Spinal cord (tissue), 10 donors: ENCODE results near the gene PLXNA2. TPM values are rescaled to one million over a fixed set of nuclear protein-coding genes. Genes with fewer than 3 reads are reported as not detected.

Experiments
- DNase-seq, 6 donors: peaks; one replicate each; pipeline versions ENCODE4 v3.0.0 to v3.0.0-alpha.2; 2013 to 2015; ENCODE audit warnings: low spot score in 6 of 6, low read depth in 4 of 6
- H3K27ac ChIP-seq: one replicate; pipeline ENCODE4 v1.5.1; 2013; ENCODE audit warnings: low read depth, low read length, control low read depth
- H3K27me3 ChIP-seq: one replicate; pipeline ENCODE4 v1.6.1; 2013; ENCODE audit warnings: low read length; ENCODE audit not compliant: control insufficient read depth, insufficient read depth
- H3K36me3 ChIP-seq: one replicate; pipeline ENCODE4 v1.6.1; 2013; ENCODE audit warnings: low read length; ENCODE audit not compliant: control insufficient read depth, insufficient read depth
- H3K4me1 ChIP-seq: one replicate; pipeline ENCODE4 v1.6.1; 2013; ENCODE audit warnings: low read length; ENCODE audit not compliant: control insufficient read depth, insufficient read depth
- H3K4me3 ChIP-seq: one replicate; pipeline ENCODE4 v1.5.1; 2013; ENCODE audit warnings: low read depth, low read length, control low read depth
- H3K9me3 ChIP-seq: one replicate; pipeline ENCODE4 v1.6.1; 2013; ENCODE audit warnings: low read length; ENCODE audit not compliant: control insufficient read depth, insufficient read depth
- WGBS: methylation state at CpG from one replicate; pipeline ENCODE4 v1.1.5; 2013; ENCODE audit warnings: missing lambda C conversion rate; ENCODE audit not compliant: insufficient coverage; 5-methylcytosine and 5-hydroxymethylcytosine counted together
- polyA plus RNA-seq, 2 donors: library from polyadenylated mRNA; unstranded; fragments of 120-200 nt; gene quantifications; one replicate each; pipeline ENCODE4 v1.2.1, GENCODE V29; 2013; ENCODE audit not compliant: insufficient read length in 2 of 2
- total RNA-seq, 2 donors: library from RNA; depleted of rRNA in 1 of 2; stranded (reverse); fragments of 120-200 nt in 1 of 2; fragments of >200 nt in 1 of 2; gene quantifications; one replicate each; pipeline versions ENCODE4 v1.2.3 to v1.2.4, GENCODE V29; 2013 to 2014
- donor health status: healthy.

Gene PLXNA2
- total and polyA plus RNA-seq, 4 donors = 22.0 to 52.8 (median 39.7) TPM

DNA sequence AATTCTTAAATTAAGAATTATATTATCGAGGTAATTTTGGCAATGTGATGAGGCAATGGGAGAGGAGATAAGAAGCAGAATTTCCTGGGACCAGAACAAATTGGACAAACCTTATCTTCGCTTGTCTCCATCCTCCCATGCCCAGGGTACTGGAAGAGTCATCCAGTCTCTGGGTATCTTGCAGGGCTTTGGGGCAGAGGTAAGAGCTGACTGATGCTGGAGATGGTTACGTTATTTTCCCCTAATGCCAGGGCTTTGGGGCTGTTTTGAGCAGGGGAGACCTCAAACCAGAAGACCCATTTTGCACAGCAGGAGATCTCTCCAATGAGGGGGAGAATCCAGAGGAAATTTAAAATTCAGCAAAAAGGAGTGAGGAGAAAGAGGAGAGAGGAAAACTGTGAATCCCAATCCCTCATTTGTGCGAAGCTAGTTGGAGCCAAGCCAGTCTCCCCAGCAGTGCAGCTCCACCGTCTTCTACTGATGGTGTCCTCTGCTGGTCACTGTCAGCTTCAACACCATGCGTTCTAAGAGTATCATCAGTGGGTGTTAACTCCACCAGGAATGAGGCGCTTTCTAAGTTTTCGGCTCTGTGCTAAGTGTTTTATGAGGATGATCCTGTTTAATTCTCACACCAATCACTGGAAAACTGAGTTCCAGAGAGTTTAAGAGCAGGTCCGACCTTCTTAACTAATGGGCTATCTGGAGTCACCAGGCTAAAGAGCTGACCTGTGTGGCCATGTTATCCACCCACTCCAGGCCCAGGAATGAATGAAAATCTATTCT lies 246.5 kb downstream of the PLXNA2 start:
- Histone ChIP-seq H3K27me3 (no peaks in the 10 kb centered on the region), H3K4me3 (no peak overlapping the region), H3K9me3 (no peaks in the 10 kb centered on the region), H3K4me1 (no peaks in the 10 kb centered on the region), H3K36me3 (no peaks in the 10 kb centered on the region), H3K27ac (no peak overlapping the region)
- DNase-seq = peak in 5 of 6 donors; percentile 33 to 87 (median 46)
- WGBS = 45% methylated on average over 5 of the region's 9 CpGs

DNA sequence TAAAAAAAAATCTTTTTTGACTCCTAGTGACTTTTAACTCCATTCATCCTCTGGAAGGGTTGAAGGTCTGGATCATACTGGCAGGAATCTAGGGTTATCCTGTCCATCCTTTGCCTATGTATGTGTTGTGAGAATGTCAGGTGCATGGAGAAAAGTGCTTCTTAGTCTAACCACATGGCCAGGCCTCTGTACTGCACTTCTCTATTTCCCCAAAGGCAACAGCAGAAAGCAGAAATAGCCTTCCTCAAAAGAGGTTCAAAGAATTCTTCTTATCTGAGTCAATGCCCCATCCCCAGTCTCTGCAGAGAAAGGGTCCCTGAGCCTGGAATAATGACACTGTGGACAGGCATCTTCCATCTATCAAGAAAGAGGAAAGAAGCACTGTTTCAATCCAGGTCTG lies 247.5 kb downstream of the PLXNA2 start:
- H3K4me1 ChIP-seq = no peaks in the 10 kb centered on the region
- no peaks in the 10 kb centered on the region for H3K36me3 ChIP-seq
- no peaks in the 10 kb centered on the region for H3K27me3 ChIP-seq
- H3K9me3 ChIP-seq = no peaks in the 10 kb centered on the region
- no peak for DNase-seq
- no peak overlapping the region for H3K4me3 ChIP-seq
- no peak overlapping the region for H3K27ac ChIP-seq

DNA sequence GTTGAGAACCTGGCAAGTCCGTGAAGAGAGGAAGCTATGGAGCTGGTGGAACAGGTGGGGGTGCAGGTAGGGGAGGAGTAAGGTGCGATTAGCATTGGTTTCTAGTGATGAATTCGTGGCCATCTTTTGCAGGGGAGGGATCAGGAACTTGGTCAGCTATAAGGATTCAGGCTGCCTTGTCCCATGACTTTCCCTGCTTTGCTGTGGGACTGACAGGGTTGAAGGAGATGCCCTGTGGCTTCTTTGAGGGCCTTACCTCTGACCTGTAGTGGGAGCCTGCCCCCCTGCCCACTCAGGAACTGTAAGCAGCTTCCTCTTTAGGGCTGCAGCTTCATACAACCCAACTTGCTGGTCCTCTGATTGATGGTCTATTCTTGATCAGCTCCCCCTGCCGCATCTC lies 248.6 kb downstream of the PLXNA2 start:
- Histone ChIP-seq H3K36me3 (no peaks in the 10 kb centered on the region), H3K4me1 (peaks cover 3% of the 10 kb centered on the region), H3K4me3 (no peak overlapping the region), H3K27me3 (no peaks in the 10 kb centered on the region), H3K9me3 (no peaks in the 10 kb centered on the region), H3K27ac (no peak overlapping the region)
- 88% methylated on average over 3 of the region's 4 CpGs for WGBS
- DNase-seq = no peak

DNA sequence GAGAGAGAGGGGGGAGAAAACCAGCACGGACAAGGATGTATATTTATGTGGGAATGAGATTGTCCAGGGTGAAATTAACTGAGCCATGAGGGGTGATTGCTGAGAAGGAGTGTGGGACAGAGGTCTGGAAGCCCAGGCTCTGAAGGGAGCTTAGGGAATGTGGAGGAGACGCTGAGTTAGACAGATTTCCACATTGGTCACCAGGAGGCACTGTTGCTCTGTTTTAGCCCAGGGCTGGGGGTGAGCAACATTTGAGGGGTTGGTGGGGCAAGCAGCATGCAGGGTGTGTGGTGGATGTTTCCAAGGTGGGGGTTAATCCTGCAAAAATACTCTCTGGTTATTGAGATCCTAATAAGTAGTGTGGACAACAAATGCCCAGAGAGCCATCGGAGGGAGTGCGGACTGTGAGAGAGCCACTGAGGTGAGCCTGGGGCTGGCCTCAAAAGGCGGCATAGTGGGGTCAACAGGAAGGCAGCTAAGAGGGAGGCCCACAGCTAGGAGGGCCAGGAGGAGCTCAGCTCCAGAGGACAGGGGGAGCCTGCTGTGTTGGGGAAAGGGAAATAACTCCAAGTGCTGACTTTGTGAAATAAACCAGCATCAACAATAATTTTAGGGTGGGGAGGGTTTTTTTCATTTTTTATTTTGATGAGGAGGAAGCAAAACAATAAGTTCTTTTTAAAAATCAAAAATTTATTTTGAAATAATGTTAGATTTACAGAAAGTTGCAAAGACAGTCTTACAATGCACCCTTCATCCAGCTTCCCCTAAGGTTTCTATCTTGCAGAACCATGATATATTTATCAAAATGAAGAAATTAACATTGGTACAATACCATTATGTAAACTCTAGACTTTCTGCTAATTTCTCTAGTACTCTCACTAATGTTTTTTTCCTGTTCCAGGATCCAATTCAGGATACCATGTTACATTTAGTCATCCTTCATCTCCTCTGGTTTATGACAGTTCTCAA lies 250.4 kb downstream of the PLXNA2 start:
- H3K27me3 ChIP-seq = no peaks in the 10 kb centered on the region
- peaks cover 3% of the 10 kb centered on the region for H3K4me1 ChIP-seq
- 82% methylated on average over 5 of the region's 5 CpGs for WGBS
- no peak overlapping the region for H3K27ac ChIP-seq
- no peaks in the 10 kb centered on the region for H3K36me3 ChIP-seq
- DNase-seq = no peak
- H3K9me3 ChIP-seq = no peaks in the 10 kb centered on the region
- H3K4me3 ChIP-seq = no peak overlapping the region

DNA sequence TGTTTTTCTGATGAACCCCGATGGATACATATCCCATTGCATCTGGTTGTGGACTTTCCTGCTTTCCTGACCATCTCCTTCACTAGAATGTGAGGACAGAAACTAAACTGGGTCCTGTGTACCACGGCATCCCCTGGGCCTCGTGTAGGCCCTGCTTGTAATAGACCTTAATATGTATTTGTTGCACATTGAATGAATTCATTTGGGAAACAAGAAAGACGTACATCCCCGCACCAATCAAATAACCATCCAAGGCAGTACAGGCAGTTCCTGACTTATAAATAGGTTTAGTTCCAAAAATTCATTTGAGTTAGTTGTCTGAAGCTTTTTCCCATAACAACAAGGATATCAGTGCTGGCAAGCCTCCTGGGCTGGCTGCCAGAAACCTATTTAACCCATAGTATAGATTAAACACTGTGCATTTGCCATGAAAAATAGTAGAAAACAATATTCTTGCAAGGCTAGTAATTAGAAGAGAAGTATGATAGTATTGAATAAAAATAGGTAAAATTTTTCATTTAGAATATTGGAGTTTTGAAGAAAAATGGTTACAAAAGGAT lies 251.4 kb downstream of the PLXNA2 start:
- no peaks in the 10 kb centered on the region for H3K27me3 ChIP-seq
- H3K9me3 ChIP-seq = no peaks in the 10 kb centered on the region
- no peak overlapping the region for H3K4me3 ChIP-seq
- peaks cover 3% of the 10 kb centered on the region for H3K4me1 ChIP-seq
- DNase-seq = peak in 2 of 6 donors; percentile 28 to 57
- WGBS = 100% methylated on average over 1 of the region's 5 CpGs
- H3K36me3 ChIP-seq = no peaks in the 10 kb centered on the region
- H3K27ac ChIP-seq = no peak overlapping the region

DNA sequence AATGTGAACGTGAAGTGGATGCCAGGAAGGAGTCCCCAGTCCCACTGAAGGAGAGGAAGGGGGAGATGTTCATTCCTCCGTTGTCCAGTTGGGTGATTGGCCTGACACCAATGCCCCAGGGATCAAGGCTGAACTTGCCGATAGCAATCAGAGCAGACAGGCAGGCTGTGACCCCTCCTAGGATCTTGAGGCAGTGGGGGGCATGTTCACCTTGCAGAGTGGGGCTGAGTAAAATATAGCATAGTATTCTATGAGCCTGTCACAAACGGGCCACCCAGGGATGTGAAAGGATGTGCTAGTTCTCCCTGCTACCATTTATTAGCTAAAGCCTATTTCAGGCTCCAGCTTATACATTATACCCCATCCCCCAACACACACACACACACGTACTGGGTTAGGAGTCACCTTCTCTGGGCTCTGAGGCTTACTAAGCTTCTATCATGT lies 252.6 kb downstream of the PLXNA2 start:
- no peaks in the 10 kb centered on the region for H3K36me3 ChIP-seq
- H3K27ac ChIP-seq = no peak overlapping the region
- DNase-seq = no peak
- H3K4me3 ChIP-seq = no peak overlapping the region
- no peaks in the 10 kb centered on the region for H3K27me3 ChIP-seq
- H3K4me1 ChIP-seq = peaks cover 3% of the 10 kb centered on the region
- H3K9me3 ChIP-seq = no peaks in the 10 kb centered on the region
- WGBS = 46% methylated on average over 3 of the region's 5 CpGs

DNA sequence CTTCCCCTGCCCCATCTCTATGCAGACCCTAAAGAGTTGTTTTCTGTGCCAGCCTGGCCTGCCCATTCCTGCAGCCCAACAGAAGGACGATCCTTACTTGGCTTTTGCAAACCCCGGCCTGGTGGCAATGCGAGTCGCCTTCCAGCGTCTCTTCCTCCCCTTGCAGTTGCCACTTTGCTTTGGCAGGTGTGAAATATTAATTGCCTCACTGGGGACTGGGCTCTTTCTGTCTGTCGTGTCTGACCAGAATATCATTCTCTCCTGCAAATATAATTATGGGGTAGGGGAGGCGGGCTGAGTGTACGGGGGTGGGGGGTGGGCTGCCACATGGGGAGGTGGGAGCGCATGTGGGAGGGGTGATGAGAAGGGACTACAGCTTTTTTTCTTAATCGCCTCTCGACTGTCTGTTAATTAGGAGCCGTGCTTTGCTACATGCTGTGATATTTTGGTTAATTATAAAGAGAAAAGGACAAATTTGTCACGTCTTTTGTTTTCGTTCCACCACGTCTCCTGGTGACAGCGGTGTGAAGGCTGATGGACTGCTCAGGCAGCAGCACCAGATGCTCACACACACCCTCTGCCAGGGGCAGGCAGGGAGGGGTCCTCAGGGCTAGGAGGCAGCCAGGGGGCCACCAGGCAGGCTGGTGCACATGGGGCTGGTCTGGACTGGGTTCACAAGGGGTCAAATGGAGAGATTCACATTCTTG lies 253.2 kb downstream of the PLXNA2 start:
- WGBS = 39% methylated on average over 9 of the region's 16 CpGs
- H3K36me3 ChIP-seq = no peaks in the 10 kb centered on the region
- peaks cover 3% of the 10 kb centered on the region for H3K4me1 ChIP-seq
- no peak overlapping the region for H3K4me3 ChIP-seq
- no peaks in the 10 kb centered on the region for H3K9me3 ChIP-seq
- DNase-seq = peak in 2 of 6 donors; percentile 54 to 69
- H3K27ac ChIP-seq = no peak overlapping the region
- H3K27me3 ChIP-seq = no peaks in the 10 kb centered on the region

DNA sequence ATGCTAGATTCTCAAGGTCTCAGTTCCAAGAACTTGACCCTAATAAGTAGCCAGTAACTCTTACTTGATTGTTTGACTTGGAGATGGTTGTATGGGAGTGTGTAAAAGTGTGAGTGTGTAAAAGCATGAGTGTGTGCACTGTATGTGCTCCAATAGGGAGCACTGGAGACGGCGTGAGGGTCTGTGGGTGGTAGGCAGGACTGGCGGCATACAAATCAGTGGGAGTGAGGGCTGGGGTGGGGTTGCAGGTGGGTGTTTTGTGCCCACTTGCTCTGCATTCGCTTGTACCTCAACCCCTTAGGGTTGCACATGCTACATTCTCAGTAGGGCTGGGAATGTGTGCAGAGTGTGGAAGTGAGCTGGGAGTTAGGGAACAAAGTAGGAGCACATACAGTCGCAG lies 253.7 kb downstream of the PLXNA2 start:
- H3K9me3 ChIP-seq = no peaks in the 10 kb centered on the region
- H3K4me1 ChIP-seq = peaks cover 3% of the 10 kb centered on the region
- no peaks in the 10 kb centered on the region for H3K27me3 ChIP-seq
- 89% methylated on average over 5 of the region's 5 CpGs for WGBS
- no peak overlapping the region for H3K4me3 ChIP-seq
- DNase-seq = no peak
- no peaks in the 10 kb centered on the region for H3K36me3 ChIP-seq
- H3K27ac ChIP-seq = no peak overlapping the region
